Measurements from ENCODE around the gene EMD.

EMD gene

GRCh38 chrX:154370300-154371016, 8.6 kb upstream of the EMD start:
- H3K23ac ChIP-seq (ENCODE audit: low read length) = no peak overlapping the region
- H3K18ac ChIP-seq (ENCODE audit: low read length) = peak overlapping the region; percentile 94
- peak overlapping the region; percentile 97 for H3K4ac ChIP-seq (ENCODE audit: low read depth, low read length)
- peak overlapping the region; percentile 98 for H2BK5ac ChIP-seq (ENCODE audit: low read depth, low read length, poor library complexity)
- peaks cover 51% of the 10 kb centered on the region for H3K79me2 ChIP-seq (ENCODE audit: control insufficient read depth, insufficient read depth, low read length, poor library complexity)
- peaks cover 39 to 44% of the 10 kb centered on the region in 2 experiments for H3K36me3 ChIP-seq (ENCODE audit: control insufficient read depth in 1 of 2, insufficient read depth in 2 of 2, low read length in 2 of 2)
- peak overlapping the region; percentile 94 for H4K91ac ChIP-seq (ENCODE audit: low read depth, low read length)
- H3K4me3 ChIP-seq (ENCODE audit: low read depth, low read length) = peak overlapping the region; percentile 99
- H3K14ac ChIP-seq (ENCODE audit: low read length) = peak overlapping the region; percentile 98
- no CpG with 5 or more reads among the region's 63 CpGs for WGBS (ENCODE audit: extremely low coverage, insufficient coverage, insufficient read length)
- peak overlapping the region; percentile 55 for H2AFZ ChIP-seq (ENCODE audit: insufficient read depth, low read length, poor library complexity)
- H2BK12ac ChIP-seq (ENCODE audit: low read length) = no peak overlapping the region
- DNase-seq = no peak
- peak overlapping the region; percentile 89 for H3K9ac ChIP-seq (ENCODE audit: low read length)
- H3K4me2 ChIP-seq (ENCODE audit: low read length) = peak overlapping the region; percentile 72
- peak overlapping the region; percentile 80 for H4K12ac ChIP-seq (ENCODE audit: low read depth, low read length)
- H3K27ac ChIP-seq (ENCODE audit: low read depth, low read length) = peak overlapping the region; percentile 89
- H4K8ac ChIP-seq (ENCODE audit: low read depth, low read length) = peak overlapping the region; percentile 93
- peak overlapping the region; percentile 88 for H2BK120ac ChIP-seq (ENCODE audit: insufficient read depth, low read length, poor library complexity)
- no peaks in the 10 kb centered on the region for H3K27me3 ChIP-seq (ENCODE audit: insufficient read depth, low read length)
- no peaks in the 10 kb centered on the region for H3K9me3 ChIP-seq (ENCODE audit: insufficient read depth, low read depth, low read length)
- H3K79me1 ChIP-seq (ENCODE audit: low read length) = peaks cover 39% of the 10 kb centered on the region
- H3K4me1 ChIP-seq (ENCODE audit: control insufficient read depth in 1 of 2, insufficient read depth in 2 of 2, low read length in 2 of 2) = peaks cover 15 to 30% of the 10 kb centered on the region in 2 experiments
- peak overlapping the region; percentile 35 for H2AK5ac ChIP-seq (ENCODE audit: low read length)

GRCh38 chrX:154371017-154371788, 7.9 kb upstream of the EMD start:
- Histone ChIP-seq H2BK5ac (ENCODE audit: low read depth, low read length, poor library complexity) (peak overlapping the region; percentile 84), H3K23ac (ENCODE audit: low read length) (no peak overlapping the region), H3K36me3 (ENCODE audit: control insufficient read depth in 1 of 2, insufficient read depth in 2 of 2, low read length in 2 of 2) (peaks cover 31 to 36% of the 10 kb centered on the region in 2 experiments), H3K79me2 (ENCODE audit: control insufficient read depth, insufficient read depth, low read length, poor library complexity) (peaks cover 51% of the 10 kb centered on the region), H3K27me3 (ENCODE audit: insufficient read depth, low read length) (no peaks in the 10 kb centered on the region), H3K27ac (ENCODE audit: low read depth, low read length) (peak overlapping the region; percentile 89), H3K4me2 (ENCODE audit: low read length) (peak overlapping the region; percentile 77), H3K79me1 (ENCODE audit: low read length) (peaks cover 39% of the 10 kb centered on the region), H4K12ac (ENCODE audit: low read depth, low read length) (no peak overlapping the region), H3K9ac (ENCODE audit: low read length) (peak overlapping the region; percentile 89), H3K18ac (ENCODE audit: low read length) (peak overlapping the region; percentile 68), H4K91ac (ENCODE audit: low read depth, low read length) (peak overlapping the region; percentile 80), H3K4me1 (ENCODE audit: control insufficient read depth in 1 of 2, insufficient read depth in 2 of 2, low read length in 2 of 2) (peaks cover 15 to 30% of the 10 kb centered on the region in 2 experiments), H2AFZ (ENCODE audit: insufficient read depth, low read length, poor library complexity) (peak overlapping the region; percentile 55), H2BK120ac (ENCODE audit: insufficient read depth, low read length, poor library complexity) (peak overlapping the region; percentile 69), H3K4ac (ENCODE audit: low read depth, low read length) (peak overlapping the region; percentile 97), H3K14ac (ENCODE audit: low read length) (peak overlapping the region; percentile 96), H2AK5ac (ENCODE audit: low read length) (no peak overlapping the region), H3K9me3 (ENCODE audit: insufficient read depth, low read depth, low read length) (no peaks in the 10 kb centered on the region), H2BK12ac (ENCODE audit: low read length) (no peak overlapping the region), H3K4me3 (ENCODE audit: low read depth, low read length) (peak overlapping the region; percentile 99), H4K8ac (ENCODE audit: low read depth, low read length) (peak overlapping the region; percentile 4)
- DNase-seq = peak; percentile 75 to 84
- WGBS (ENCODE audit: extremely low coverage, insufficient coverage, insufficient read length) = no CpG with 5 or more reads among the region's 77 CpGs

GRCh38 chrX:154371789-154372300, 7.2 kb upstream of the EMD start:
- Histone ChIP-seq H2AFZ (ENCODE audit: insufficient read depth, low read length, poor library complexity) (no peak overlapping the region), H3K4ac (ENCODE audit: low read depth, low read length) (peak overlapping the region; percentile 83), H3K79me2 (ENCODE audit: control insufficient read depth, insufficient read depth, low read length, poor library complexity) (peaks cover 48% of the 10 kb centered on the region), H2BK5ac (ENCODE audit: low read depth, low read length, poor library complexity) (peak overlapping the region; percentile 84), H3K27ac (ENCODE audit: low read depth, low read length) (peak overlapping the region; percentile 75), H3K9me3 (ENCODE audit: insufficient read depth, low read depth, low read length) (no peaks in the 10 kb centered on the region), H2AK5ac (ENCODE audit: low read length) (no peak overlapping the region), H3K18ac (ENCODE audit: low read length) (peak overlapping the region; percentile 11), H3K4me2 (ENCODE audit: low read length) (peak overlapping the region; percentile 77), H3K36me3 (ENCODE audit: control insufficient read depth in 1 of 2, insufficient read depth in 2 of 2, low read length in 2 of 2) (peaks cover 25 to 30% of the 10 kb centered on the region in 2 experiments), H4K8ac (ENCODE audit: low read depth, low read length) (peak overlapping the region; percentile 17), H3K9ac (ENCODE audit: low read length) (peak overlapping the region; percentile 72), H3K23ac (ENCODE audit: low read length) (no peak overlapping the region), H3K4me3 (ENCODE audit: low read depth, low read length) (peak overlapping the region; percentile 62), H3K14ac (ENCODE audit: low read length) (peak overlapping the region; percentile 91), H2BK12ac (ENCODE audit: low read length) (no peak overlapping the region), H4K12ac (ENCODE audit: low read depth, low read length) (no peak overlapping the region), H4K91ac (ENCODE audit: low read depth, low read length) (peak overlapping the region; percentile 80), H3K79me1 (ENCODE audit: low read length) (peaks cover 39% of the 10 kb centered on the region), H3K4me1 (ENCODE audit: control insufficient read depth in 1 of 2, insufficient read depth in 2 of 2, low read length in 2 of 2) (peaks cover 15 to 30% of the 10 kb centered on the region in 2 experiments), H2BK120ac (ENCODE audit: insufficient read depth, low read length, poor library complexity) (peak overlapping the region; percentile 11), H3K27me3 (ENCODE audit: insufficient read depth, low read length) (no peaks in the 10 kb centered on the region)
- DNase-seq = no peak
- WGBS (ENCODE audit: extremely low coverage, insufficient coverage, insufficient read length) = no CpG with 5 or more reads among the region's 43 CpGs

GRCh38 chrX:154372612-154373022, 6.5 kb upstream of the EMD start:
- H3K9me3 ChIP-seq (ENCODE audit: insufficient read depth, low read depth, low read length) = no peaks in the 10 kb centered on the region
- H3K18ac ChIP-seq (ENCODE audit: low read length) = no peak overlapping the region
- no peak overlapping the region for H2BK120ac ChIP-seq (ENCODE audit: insufficient read depth, low read length, poor library complexity)
- peak overlapping the region; percentile 37 for H3K4ac ChIP-seq (ENCODE audit: low read depth, low read length)
- H3K27me3 ChIP-seq (ENCODE audit: insufficient read depth, low read length) = no peaks in the 10 kb centered on the region
- no peak overlapping the region for H3K9ac ChIP-seq (ENCODE audit: low read length)
- no peak for DNase-seq
- no peak overlapping the region for H3K4me3 ChIP-seq (ENCODE audit: low read depth, low read length)
- no peak overlapping the region for H2AFZ ChIP-seq (ENCODE audit: insufficient read depth, low read length, poor library complexity)
- peak overlapping the region; percentile 34 for H2BK5ac ChIP-seq (ENCODE audit: low read depth, low read length, poor library complexity)
- H3K36me3 ChIP-seq (ENCODE audit: control insufficient read depth in 1 of 2, insufficient read depth in 2 of 2, low read length in 2 of 2) = peaks cover 17 to 22% of the 10 kb centered on the region in 2 experiments
- peaks cover 15 to 30% of the 10 kb centered on the region in 2 experiments for H3K4me1 ChIP-seq (ENCODE audit: control insufficient read depth in 1 of 2, insufficient read depth in 2 of 2, low read length in 2 of 2)
- H2AK5ac ChIP-seq (ENCODE audit: low read length) = no peak overlapping the region
- H2BK12ac ChIP-seq (ENCODE audit: low read length) = no peak overlapping the region
- H3K79me2 ChIP-seq (ENCODE audit: control insufficient read depth, insufficient read depth, low read length, poor library complexity) = peaks cover 45% of the 10 kb centered on the region
- peak overlapping the region; percentile 48 for H3K14ac ChIP-seq (ENCODE audit: low read length)
- peaks cover 39% of the 10 kb centered on the region for H3K79me1 ChIP-seq (ENCODE audit: low read length)
- peak overlapping the region; percentile 77 for H3K4me2 ChIP-seq (ENCODE audit: low read length)
- peak overlapping the region; percentile 75 for H3K27ac ChIP-seq (ENCODE audit: low read depth, low read length)
- no peak overlapping the region for H3K23ac ChIP-seq (ENCODE audit: low read length)
- H4K8ac ChIP-seq (ENCODE audit: low read depth, low read length) = no peak overlapping the region
- H4K91ac ChIP-seq (ENCODE audit: low read depth, low read length) = peak overlapping the region; percentile 80
- WGBS (ENCODE audit: extremely low coverage, insufficient coverage, insufficient read length) = no CpG with 5 or more reads among the region's 5 CpGs
- no peak overlapping the region for H4K12ac ChIP-seq (ENCODE audit: low read depth, low read length)

Measured in trophoblast cell (in vitro differentiated cells and primary cell).